BJ (cell line): Measurements from ENCODE around the gene RABL6. TPM values are rescaled to one million over a fixed set of nuclear protein-coding genes. Genes with fewer than 3 reads are reported as not detected.
"Not testable (repeated sequence)": the region's sequence is repeated elsewhere in the genome, so short reads cannot be mapped to it uniquely, and the experiment has no call there.

Experiments
- CTCF ChIA-PET: fragments of 350-600 bp; formaldehyde crosslinking; extraction: SDS; loops from one replicate; lab custom pipeline; 2021; ENCODE audit warnings: antibody characterized with exemption, inconsistent platforms; lab: Yijun Ruan, JAX
- POLR2A ChIA-PET: fragments of 300-600 bp; sonication (Branson Sonifier 250); formaldehyde crosslinking; extraction: SDS; loops from one replicate; lab custom pipeline; 2021; ENCODE audit warnings: antibody characterized with exemption; lab: Charles Lee
- DNase-seq: peaks from one replicate; pipeline ENCODE4 v3.0.0-alpha.2; 2011; ENCODE audit warnings: low read depth
- H3K27me3 ChIP-seq: 2 replicates; pipeline ENCODE4 v1.6.0; 2011; ENCODE audit warnings: low read length; ENCODE audit not compliant: control insufficient read depth, insufficient read depth
- H3K36me3 ChIP-seq: 2 replicates; pipeline ENCODE4 v1.5.1; 2011; ENCODE audit warnings: low read length; ENCODE audit not compliant: control insufficient read depth, insufficient read depth
- H3K4me3 ChIP-seq: 2 replicates; pipeline ENCODE4 v1.5.1; 2011; ENCODE audit warnings: low read depth, mild to moderate bottlenecking, control low read depth, low read length
- polyA plus RNA-seq: library from polyadenylated mRNA; depleted of rRNA; stranded (reverse); fragments of >200 nt; gene quantifications from 2 replicates; pipeline ENCODE4 v1.2.3, GENCODE V29; 2011
- TF ChIP-seq, protein P1 (sequence below): IDR thresholded peaks from 2 replicates; pipeline ENCODE4 v1.5.1; 2011; ENCODE audit warnings: low read depth, mild to moderate bottlenecking, control low read depth, inconsistent platforms, low read length, moderate library complexity; ENCODE audit not compliant: insufficient read depth

The RABL6 gene
- polyA plus RNA-seq, 1 experiment = 60.2 TPM

DNA sequence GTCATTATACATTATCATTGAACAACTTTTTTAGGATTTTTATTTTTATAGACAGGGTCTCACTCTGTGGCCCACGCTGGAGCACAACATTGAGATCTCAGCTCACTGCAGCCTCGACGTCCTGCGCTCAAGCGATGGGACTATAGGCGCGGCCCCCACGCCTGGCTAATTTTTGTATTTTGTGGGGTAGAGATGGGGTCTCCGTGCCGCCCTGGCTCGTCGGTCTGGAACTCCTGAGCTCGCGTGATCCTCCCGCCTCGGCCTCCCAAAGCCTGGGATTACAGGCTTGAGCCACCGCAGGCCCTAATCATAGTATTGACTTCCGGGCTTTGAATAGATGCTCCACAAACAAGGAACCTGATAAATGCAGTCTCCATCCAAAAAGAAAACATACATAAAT lies 59.7 kb downstream of the RABL6 start:
- ChIA-PET POLR2A (no interaction called here), CTCF (no interaction called here)
- no peak for DNase-seq
- TF ChIP-seq, protein P1, sequence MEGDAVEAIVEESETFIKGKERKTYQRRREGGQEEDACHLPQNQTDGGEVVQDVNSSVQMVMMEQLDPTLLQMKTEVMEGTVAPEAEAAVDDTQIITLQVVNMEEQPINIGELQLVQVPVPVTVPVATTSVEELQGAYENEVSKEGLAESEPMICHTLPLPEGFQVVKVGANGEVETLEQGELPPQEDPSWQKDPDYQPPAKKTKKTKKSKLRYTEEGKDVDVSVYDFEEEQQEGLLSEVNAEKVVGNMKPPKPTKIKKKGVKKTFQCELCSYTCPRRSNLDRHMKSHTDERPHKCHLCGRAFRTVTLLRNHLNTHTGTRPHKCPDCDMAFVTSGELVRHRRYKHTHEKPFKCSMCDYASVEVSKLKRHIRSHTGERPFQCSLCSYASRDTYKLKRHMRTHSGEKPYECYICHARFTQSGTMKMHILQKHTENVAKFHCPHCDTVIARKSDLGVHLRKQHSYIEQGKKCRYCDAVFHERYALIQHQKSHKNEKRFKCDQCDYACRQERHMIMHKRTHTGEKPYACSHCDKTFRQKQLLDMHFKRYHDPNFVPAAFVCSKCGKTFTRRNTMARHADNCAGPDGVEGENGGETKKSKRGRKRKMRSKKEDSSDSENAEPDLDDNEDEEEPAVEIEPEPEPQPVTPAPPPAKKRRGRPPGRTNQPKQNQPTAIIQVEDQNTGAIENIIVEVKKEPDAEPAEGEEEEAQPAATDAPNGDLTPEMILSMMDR = no peak
- Histone ChIP-seq H3K36me3 (peaks cover 10% of the 10 kb centered on the region), H3K27me3 (no peaks in the 10 kb centered on the region), H3K4me3 (no peak overlapping the region)

DNA sequence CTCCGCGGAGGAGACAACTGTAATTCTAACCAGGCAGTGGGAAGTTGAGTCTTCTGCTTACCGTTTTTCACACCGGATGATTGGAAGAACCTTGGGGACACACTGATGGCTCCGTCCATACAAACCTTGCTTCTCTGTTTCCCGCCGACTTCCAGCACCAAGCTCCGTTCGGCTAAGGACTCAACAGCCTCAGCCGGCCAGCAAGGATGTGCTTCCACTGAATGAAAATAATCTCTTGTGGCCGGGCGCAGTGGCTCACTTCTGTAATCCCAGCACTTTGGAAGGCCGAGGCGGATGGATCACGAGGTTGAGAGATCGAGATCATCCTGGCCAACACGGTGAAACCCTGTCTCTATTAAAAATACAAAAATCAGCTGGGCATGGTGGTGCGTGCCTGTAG lies 60.2 kb downstream of the RABL6 start:
- ChIA-PET CTCF (no interaction called here), POLR2A (no interaction called here)
- H3K27me3 ChIP-seq = no peaks in the 10 kb centered on the region
- TF ChIP-seq, protein P1 = no peak
- H3K4me3 ChIP-seq = no peak overlapping the region
- DNase-seq = no peak
- H3K36me3 ChIP-seq = peaks cover 9% of the 10 kb centered on the region

DNA sequence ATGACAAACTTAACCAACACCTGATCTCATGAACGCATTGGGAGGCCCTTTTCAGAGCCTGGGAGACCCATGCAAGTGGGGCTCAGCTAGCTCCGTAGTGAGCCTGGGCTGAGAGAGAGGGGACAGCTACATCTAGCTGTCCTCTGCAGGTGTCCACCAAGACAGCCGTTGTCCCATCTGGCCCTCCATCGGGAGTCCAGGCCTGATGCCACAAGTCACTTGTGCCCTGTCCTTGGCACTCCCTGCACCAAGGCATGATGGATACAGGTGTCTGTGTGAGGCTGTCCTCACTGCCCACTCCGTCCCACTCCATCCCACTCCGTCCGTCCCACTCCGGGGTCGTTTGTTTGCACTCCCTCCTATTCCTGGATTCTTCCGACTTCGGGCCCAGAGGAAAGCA lies 60.9 kb downstream of the RABL6 start:
- Histone ChIP-seq H3K4me3 (no peak overlapping the region), H3K36me3 (peaks cover 2% of the 10 kb centered on the region), H3K27me3 (no peaks in the 10 kb centered on the region)
- CTCF ChIA-PET = no interaction called here
- POLR2A ChIA-PET = no interaction called here
- DNase-seq = no peak
- TF ChIP-seq, protein P1 = no peak

DNA sequence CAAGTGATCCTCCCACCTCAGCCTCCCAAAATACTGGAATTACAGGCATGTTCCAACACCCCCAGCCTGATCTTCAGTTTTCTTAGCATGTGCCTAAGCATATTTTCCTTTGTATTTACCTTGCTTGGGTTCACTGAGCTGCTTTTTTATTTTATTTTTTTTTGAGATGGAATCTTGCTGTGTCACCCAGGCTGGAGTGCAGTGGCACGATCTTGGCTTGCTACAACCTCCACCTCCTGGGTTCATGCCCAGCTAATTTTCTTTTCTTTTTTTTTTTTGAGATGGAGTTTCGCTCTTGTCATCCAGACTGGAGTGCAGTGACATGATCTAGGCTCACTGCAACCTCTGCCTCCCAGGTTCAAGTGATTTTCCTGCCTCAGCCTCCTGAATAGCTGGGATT lies 61.9 kb downstream of the RABL6 start:
- H3K27me3 ChIP-seq, POLR2A ChIA-PET, DNase-seq, H3K36me3 ChIP-seq, H3K4me3 ChIP-seq: not testable (repeated sequence)
- CTCF ChIA-PET = interaction anchor here (1.1 kb wide), 1 partner anchor 12 kb away, joined by 3 read pairs; no protein-coding TSS in a partner anchor

DNA sequence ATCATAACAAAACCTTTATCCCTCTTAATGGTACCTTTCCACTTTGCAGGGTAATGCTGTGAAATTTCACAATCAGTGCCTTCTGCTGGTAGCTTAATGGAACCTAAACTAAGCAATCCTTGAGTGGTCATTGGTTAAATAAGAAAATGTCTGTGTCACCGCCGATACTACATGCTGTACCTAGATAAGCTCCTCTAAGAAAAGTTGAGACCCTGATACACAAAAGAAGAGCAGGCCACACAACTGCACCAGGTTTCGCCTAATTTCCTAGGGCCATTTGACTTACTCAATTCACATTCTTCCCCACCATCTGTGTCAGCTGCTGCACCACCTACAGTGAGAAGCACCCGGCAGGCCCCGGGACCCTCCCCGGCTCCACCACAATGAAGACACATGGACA lies 67.4 kb downstream of the RABL6 start:
- DNase-seq = no peak
- H3K4me3 ChIP-seq = no peak overlapping the region
- no peaks in the 10 kb centered on the region for H3K36me3 ChIP-seq
- H3K27me3 ChIP-seq = no peaks in the 10 kb centered on the region
- ChIA-PET POLR2A (no interaction called here), CTCF (no interaction called here)
- TF ChIP-seq, protein P1 = no peak

DNA sequence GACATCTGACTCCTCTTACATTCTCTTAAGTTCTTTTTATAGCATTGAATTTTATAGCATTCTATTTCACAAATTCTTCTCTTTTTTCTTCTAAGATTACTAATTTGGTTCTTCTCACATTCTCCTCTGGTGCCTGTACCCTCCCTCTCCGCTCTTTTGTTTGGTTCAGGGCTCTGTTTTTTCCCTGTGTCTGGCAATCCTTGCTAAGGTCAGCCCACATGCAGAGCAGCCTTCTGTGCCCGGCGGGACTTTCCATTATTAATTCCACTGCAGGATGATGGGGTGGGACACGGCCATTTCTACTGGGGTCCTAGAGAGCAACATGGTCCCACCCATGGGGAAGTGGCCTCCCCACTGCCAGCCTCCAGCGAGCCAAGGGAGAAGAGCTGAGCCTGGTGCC lies 68.7 kb downstream of the RABL6 start:
- Histone ChIP-seq H3K27me3 (no peaks in the 10 kb centered on the region), H3K4me3 (no peak overlapping the region), H3K36me3 (no peaks in the 10 kb centered on the region)
- POLR2A ChIA-PET = no interaction called here
- no peak for DNase-seq
- TF ChIP-seq, protein P1 = no peak
- CTCF ChIA-PET = no interaction called here
